Measurements from ENCODE around the gene USP2.

USP2 gene

DNA sequence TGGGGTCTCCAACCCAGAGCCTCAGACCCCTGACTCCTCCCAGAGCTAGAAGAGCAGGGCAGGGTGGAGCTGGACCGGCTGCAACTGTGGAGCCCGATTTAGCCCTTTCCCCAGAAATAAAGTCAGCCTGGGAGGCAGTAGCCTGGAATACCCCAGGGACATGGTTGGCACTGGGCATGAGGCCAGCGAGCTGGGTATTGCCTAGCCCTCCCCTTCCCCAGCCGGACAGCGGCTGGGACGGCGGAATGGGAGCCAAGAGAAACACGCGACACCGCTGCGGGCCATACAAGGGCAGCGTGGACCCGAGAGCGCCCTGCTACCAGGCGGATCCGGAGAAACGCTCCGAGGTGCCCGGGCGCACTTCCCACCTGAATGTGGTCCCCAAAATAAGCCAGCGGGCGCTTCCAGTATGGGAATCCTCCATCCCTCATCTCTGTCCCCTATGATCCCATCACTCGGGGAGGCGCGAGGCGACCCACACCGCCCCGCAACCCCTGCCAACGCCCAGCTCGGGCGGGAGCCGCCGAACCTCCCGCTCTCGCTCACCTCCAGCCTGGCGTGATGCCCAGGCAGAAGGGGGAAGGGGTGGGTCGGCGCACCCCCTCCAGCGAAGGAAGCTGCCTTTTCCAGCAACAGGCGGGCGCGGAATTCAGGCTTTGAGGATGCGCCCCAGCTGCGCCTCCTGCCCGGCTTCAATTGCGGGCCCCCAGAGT, 65.3 kb downstream of the USP2 start:
- TF ChIP-seq, protein P1, sequence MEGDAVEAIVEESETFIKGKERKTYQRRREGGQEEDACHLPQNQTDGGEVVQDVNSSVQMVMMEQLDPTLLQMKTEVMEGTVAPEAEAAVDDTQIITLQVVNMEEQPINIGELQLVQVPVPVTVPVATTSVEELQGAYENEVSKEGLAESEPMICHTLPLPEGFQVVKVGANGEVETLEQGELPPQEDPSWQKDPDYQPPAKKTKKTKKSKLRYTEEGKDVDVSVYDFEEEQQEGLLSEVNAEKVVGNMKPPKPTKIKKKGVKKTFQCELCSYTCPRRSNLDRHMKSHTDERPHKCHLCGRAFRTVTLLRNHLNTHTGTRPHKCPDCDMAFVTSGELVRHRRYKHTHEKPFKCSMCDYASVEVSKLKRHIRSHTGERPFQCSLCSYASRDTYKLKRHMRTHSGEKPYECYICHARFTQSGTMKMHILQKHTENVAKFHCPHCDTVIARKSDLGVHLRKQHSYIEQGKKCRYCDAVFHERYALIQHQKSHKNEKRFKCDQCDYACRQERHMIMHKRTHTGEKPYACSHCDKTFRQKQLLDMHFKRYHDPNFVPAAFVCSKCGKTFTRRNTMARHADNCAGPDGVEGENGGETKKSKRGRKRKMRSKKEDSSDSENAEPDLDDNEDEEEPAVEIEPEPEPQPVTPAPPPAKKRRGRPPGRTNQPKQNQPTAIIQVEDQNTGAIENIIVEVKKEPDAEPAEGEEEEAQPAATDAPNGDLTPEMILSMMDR (IDR thresholded peaks at IDR 0.05; ENCODE audit: insufficient read depth, low read length, poor library complexity, severe bottlenecking) = no peak
- Histone ChIP-seq H3K27me3 (replicated peaks; ENCODE audit: control insufficient read depth, insufficient read depth, low read length) (no peaks in the 10 kb centered on the region), H3K4me3 (replicated peaks; ENCODE audit: low read depth, low read length) (peak overlapping the region; percentile 75), H3K36me3 (ENCODE audit: control insufficient read depth, insufficient read depth, low read length) (peaks cover 2% of the 10 kb centered on the region)
- DNase-seq (ENCODE audit: extremely low read depth, insufficient read length) = no peak

DNA sequence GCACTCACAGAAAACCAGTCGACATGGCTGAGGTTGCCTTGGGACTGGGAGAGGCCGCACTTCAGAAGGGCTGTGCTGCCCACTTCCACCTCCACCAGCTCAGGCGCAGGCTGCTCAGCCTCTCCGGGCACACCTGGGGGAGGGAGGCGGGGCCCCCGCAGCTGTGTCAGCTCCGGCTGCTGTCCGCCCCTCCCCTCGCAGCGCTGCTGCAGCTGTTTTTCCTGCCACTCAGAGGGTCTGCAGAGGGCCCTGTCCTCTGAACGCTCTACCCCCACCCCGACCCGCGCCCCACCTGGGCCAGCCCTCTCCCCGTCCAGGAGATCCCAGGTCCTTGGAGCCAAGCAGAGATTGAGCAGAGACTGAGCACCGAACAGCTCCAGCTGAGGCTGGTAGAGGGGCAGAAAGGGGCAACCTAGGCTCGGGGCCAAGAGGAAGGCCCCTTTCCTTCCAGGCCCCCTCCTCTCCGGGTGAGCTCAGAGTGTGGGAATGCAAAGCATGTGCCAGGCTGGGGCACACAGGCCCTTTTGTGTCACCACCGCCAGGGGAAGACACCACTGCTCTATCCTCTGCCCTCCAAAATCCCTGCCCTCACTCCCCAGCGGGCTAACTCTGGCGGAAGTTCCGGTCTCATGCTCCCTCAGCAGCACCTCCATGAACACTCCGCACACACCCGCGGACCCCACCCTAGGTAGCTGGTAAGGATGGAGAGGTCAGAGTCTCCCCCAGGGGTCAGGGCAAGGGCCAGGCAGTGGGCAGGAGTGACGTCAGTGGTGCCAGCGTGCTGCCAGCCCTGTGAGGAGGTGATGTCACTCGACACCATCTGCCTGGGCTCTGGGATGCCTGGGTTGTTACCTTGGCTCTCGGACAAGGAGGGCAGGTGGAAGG, 66.1 kb downstream of the USP2 start:
- TF ChIP-seq, protein P1 (IDR thresholded peaks at IDR 0.05; ENCODE audit: insufficient read depth, low read length, poor library complexity, severe bottlenecking) = peak; percentile 10
- peak; percentile 55 for DNase-seq (ENCODE audit: extremely low read depth, insufficient read length)
- H3K4me3 ChIP-seq (replicated peaks; ENCODE audit: low read depth, low read length) = peak overlapping the region; percentile 75
- H3K36me3 ChIP-seq (ENCODE audit: control insufficient read depth, insufficient read depth, low read length) = peaks cover 5% of the 10 kb centered on the region
- H3K27me3 ChIP-seq (replicated peaks; ENCODE audit: control insufficient read depth, insufficient read depth, low read length) = no peaks in the 10 kb centered on the region

DNA sequence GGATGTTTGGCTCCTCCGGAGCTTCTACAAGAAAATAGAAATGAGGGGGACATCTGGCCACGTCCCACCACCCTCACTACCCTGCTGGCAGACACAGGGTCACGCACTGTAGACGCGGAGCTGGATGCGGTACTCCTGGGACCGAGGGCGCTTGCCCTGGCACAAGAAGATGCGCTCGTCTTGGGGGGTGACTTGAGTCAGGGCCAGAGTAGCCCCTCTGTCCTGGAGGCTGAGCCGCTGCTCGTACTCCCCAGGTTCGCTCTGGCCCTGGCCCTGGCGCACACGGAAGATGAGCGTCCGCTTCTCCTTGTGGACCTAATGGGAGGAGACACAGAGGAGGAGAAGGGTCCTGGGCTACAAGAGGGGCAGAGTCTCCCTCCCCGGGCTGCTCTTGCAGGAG, 66.8 kb downstream of the USP2 start:
- no peak for DNase-seq (ENCODE audit: extremely low read depth, insufficient read length)
- no peak overlapping the region; the same call in 1 of the 2 replicates for H3K4me3 ChIP-seq (replicated peaks; ENCODE audit: low read depth, low read length)
- no peaks in the 10 kb centered on the region for H3K27me3 ChIP-seq (replicated peaks; ENCODE audit: control insufficient read depth, insufficient read depth, low read length)
- TF ChIP-seq, protein P1 (IDR thresholded peaks at IDR 0.05; ENCODE audit: insufficient read depth, low read length, poor library complexity, severe bottlenecking) = no peak
- H3K36me3 ChIP-seq (ENCODE audit: control insufficient read depth, insufficient read depth, low read length) = peaks cover 8% of the 10 kb centered on the region

DNA sequence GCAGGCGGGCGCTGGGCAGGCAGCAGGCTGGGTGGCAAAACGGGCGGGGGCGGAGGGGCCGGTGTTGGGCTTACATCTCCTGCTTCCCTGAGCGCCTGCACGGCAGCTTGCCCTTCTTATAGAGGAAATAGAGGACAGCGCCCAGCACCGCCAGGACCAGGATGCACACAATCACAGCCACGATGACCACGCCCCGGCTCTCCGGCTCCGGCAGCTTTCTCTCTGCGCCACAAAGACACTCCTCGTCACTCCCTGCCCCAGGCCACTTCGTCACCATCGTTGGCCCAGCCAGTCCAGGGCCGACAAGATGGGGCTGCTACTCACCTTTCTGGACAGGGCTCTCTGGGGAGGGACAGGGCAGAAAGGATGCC, 70.8 kb downstream of the USP2 start:
- peak; percentile 9 for DNase-seq (ENCODE audit: extremely low read depth, insufficient read length)
- no peaks in the 10 kb centered on the region for H3K27me3 ChIP-seq (replicated peaks; ENCODE audit: control insufficient read depth, insufficient read depth, low read length)
- no peak overlapping the region for H3K4me3 ChIP-seq (replicated peaks; ENCODE audit: low read depth, low read length)
- H3K36me3 ChIP-seq (ENCODE audit: control insufficient read depth, insufficient read depth, low read length) = peaks cover 24% of the 10 kb centered on the region
- TF ChIP-seq, protein P1 (IDR thresholded peaks at IDR 0.05; ENCODE audit: insufficient read depth, low read length, poor library complexity, severe bottlenecking) = no peak

DNA sequence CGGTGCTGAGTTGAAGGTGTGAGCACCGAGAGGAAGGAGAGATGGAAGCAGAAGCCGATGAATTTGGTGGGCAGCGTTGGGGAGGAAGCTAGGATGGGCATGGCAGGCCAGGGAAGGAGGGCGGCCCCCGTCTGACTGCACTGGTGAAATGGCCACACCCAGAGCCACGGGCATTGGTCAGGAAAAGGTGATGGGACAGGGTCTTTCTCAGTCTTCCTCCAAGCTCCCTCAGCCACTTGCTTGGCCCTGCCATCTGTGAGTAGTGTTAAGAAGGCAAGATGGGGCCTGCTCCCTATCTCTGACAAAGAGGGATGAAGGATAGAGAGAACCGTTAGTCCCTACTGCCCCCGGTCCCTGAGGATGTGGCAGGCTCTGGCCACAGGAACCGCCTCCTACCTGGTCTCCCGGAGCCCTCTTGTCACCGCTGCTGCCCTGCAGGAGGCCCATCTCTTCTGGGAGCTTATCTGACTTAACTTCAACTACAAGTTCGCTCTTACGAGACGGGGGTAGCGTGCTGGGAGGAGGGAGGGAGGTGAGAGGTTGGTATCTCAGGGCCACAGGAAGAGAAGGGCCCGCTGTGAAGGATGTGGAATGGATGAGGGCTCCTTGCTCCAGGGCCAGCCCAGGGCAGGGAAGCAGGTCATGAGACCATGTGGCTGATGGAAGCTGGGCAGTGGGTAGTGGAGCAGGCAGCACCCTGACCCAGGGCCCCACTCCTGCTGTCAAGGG, 71.4 kb downstream of the USP2 start:
- Histone ChIP-seq H3K27me3 (replicated peaks; ENCODE audit: control insufficient read depth, insufficient read depth, low read length) (no peaks in the 10 kb centered on the region), H3K36me3 (ENCODE audit: control insufficient read depth, insufficient read depth, low read length) (peaks cover 24% of the 10 kb centered on the region), H3K4me3 (replicated peaks; ENCODE audit: low read depth, low read length) (no peak overlapping the region)
- TF ChIP-seq, protein P1 (IDR thresholded peaks at IDR 0.05; ENCODE audit: insufficient read depth, low read length, poor library complexity, severe bottlenecking) = no peak
- no peak for DNase-seq (ENCODE audit: extremely low read depth, insufficient read length)

All from GM06990 (cell line).